HG03039 (cell line): ENCODE results near the gene OPN4.

Experiments
- ATAC-seq: cut with Tn5 transposase; IDR thresholded peaks from one replicate; pipeline ENCODE4 v1.9.1; 2021; ENCODE audit warnings: mild to moderate bottlenecking, moderate library complexity; ENCODE audit not compliant: unreplicated experiment

The OPN4 gene

GRCh38 chr10:86715836-86716235 lies 61.5 kb downstream of the OPN4 start:
- no peak for ATAC-seq
